H9 (cell line): ENCODE data around the gene EMX2. TPM values are rescaled to one million over a fixed set of nuclear protein-coding genes. Genes with fewer than 3 reads are reported as not detected.

ENCODE experiments used
- DNase-seq: peaks from one replicate; pipeline ENCODE4 v3.0.0-alpha.2; 2017
- H2AFZ ChIP-seq: one replicate; pipeline ENCODE4 v1.6.1; 2013; ENCODE audit warnings: mild to moderate bottlenecking, low read length, control low read depth, moderate library complexity
- H2AK5ac ChIP-seq: 2 replicates; pipeline ENCODE4 v1.6.1; 2013; ENCODE audit warnings: low read length, control low read depth, mixed read lengths; ENCODE audit not compliant: insufficient read length
- H2BK120ac ChIP-seq: one replicate; pipeline ENCODE4 v1.6.1; 2013; ENCODE audit warnings: low read depth, mild to moderate bottlenecking, low read length, control low read depth, inconsistent platforms; ENCODE audit not compliant: poor library complexity, severe bottlenecking
- H2BK12ac ChIP-seq: 2 replicates; pipeline ENCODE4 v1.6.1; 2013; ENCODE audit warnings: low read length, control low read depth, mixed read lengths, low read depth; ENCODE audit not compliant: insufficient read length
- H2BK15ac ChIP-seq: 2 replicates; pipeline ENCODE4 v1.6.1; 2013; ENCODE audit warnings: low read depth, low read length, control low read depth
- H2BK20ac ChIP-seq: one replicate; pipeline ENCODE4 v1.6.1; 2013; ENCODE audit warnings: low read depth, mild to moderate bottlenecking, low read length, control low read depth, inconsistent platforms; ENCODE audit not compliant: poor library complexity, severe bottlenecking
- H2BK5ac ChIP-seq: 2 replicates; pipeline ENCODE4 v1.6.1; 2013; ENCODE audit warnings: low read length, control low read depth, mixed read lengths; ENCODE audit not compliant: insufficient read length
- H3K14ac ChIP-seq: 2 replicates; pipeline ENCODE4 v1.6.1; 2013; ENCODE audit warnings: low read length, control low read depth; ENCODE audit not compliant: insufficient read depth
- H3K18ac ChIP-seq: 2 replicates; pipeline ENCODE4 v1.6.1; 2013; ENCODE audit warnings: low read depth, mild to moderate bottlenecking, mixed read lengths, low read length, control low read depth; ENCODE audit not compliant: insufficient read length
- H3K23ac ChIP-seq: 2 replicates; pipeline ENCODE4 v1.6.1; 2013; ENCODE audit warnings: low read length, control low read depth, mixed read lengths, low read depth; ENCODE audit not compliant: insufficient read length
- H3K23me2 ChIP-seq: 2 replicates; pipeline ENCODE4 v1.6.1; 2013; ENCODE audit warnings: low read depth, mild to moderate bottlenecking, mixed read lengths, low read length, control low read depth; ENCODE audit not compliant: insufficient read length, poor library complexity, severe bottlenecking
- H3K27ac ChIP-seq: 2 replicates; pipeline ENCODE4 v1.5.1; 2013; ENCODE audit warnings: low read length, control low read depth, mixed read lengths, low read depth; ENCODE audit not compliant: insufficient read length
- H3K27me3 ChIP-seq: 2 replicates; pipeline ENCODE4 v1.6.1; 2013; ENCODE audit warnings: low read length, control low read depth, inconsistent platforms; ENCODE audit not compliant: insufficient read depth
- H3K4ac ChIP-seq: 2 replicates; pipeline ENCODE4 v1.6.1; 2013; ENCODE audit warnings: low read depth, mild to moderate bottlenecking, control low read depth, inconsistent platforms, low read length, moderate library complexity
- H3K4me1 ChIP-seq: 2 replicates; pipeline ENCODE4 v1.6.1; 2013; ENCODE audit warnings: low read length, control low read depth, inconsistent platforms; ENCODE audit not compliant: insufficient read depth
- H3K4me2 ChIP-seq: 2 replicates; pipeline ENCODE4 v1.6.1; 2013; ENCODE audit warnings: low read length, control low read depth, mixed read lengths; ENCODE audit not compliant: insufficient read length, insufficient read depth
- H3K56ac ChIP-seq: 2 replicates; pipeline ENCODE4 v1.6.1; 2013; ENCODE audit warnings: low read depth, mild to moderate bottlenecking, mixed read lengths, low read length, control low read depth; ENCODE audit not compliant: insufficient read length
- H3K79me1 ChIP-seq: 2 replicates; pipeline ENCODE4 v1.6.1; 2013; ENCODE audit warnings: low read depth, mild to moderate bottlenecking, moderate library complexity, low read length, control low read depth, inconsistent platforms; ENCODE audit not compliant: insufficient read depth, poor library complexity, severe bottlenecking
- H3K79me2 ChIP-seq: 2 replicates; pipeline ENCODE4 v1.6.1; 2013; ENCODE audit warnings: low read length, control low read depth, inconsistent platforms; ENCODE audit not compliant: insufficient read depth
- H3K9ac ChIP-seq: 2 replicates; pipeline ENCODE4 v1.6.1; 2013; ENCODE audit warnings: low read length, control low read depth, mixed read lengths; ENCODE audit not compliant: insufficient read length; ENCODE audit errors: extremely low read depth
- H3K9me3 ChIP-seq: one replicate; pipeline ENCODE4 v1.6.1; 2013; ENCODE audit warnings: low read depth, low read length, inconsistent platforms; ENCODE audit not compliant: control insufficient read depth
- H3T11ph ChIP-seq: one replicate; pipeline ENCODE4 v1.6.1; 2013; ENCODE audit warnings: mild to moderate bottlenecking, low read length, control low read depth, inconsistent platforms
- H4K20me1 ChIP-seq: one replicate; pipeline ENCODE4 v1.6.1; 2013; ENCODE audit not compliant: control insufficient read depth, insufficient read length, insufficient read depth
- H4K5ac ChIP-seq: 2 replicates; pipeline ENCODE4 v1.6.1; 2013; ENCODE audit warnings: low read depth, mild to moderate bottlenecking, mixed read lengths, low read length, control low read depth; ENCODE audit not compliant: insufficient read length
- H4K8ac ChIP-seq: replicated peaks from 2 replicates; pipeline ENCODE4 v1.6.1; 2013; ENCODE audit warnings: low read length, control low read depth, mixed read lengths, low read depth; ENCODE audit not compliant: insufficient read length
- H4K91ac ChIP-seq: 2 replicates; pipeline ENCODE4 v1.6.1; 2013; ENCODE audit warnings: low read depth, mild to moderate bottlenecking, moderate library complexity, mixed read lengths, low read length, control low read depth; ENCODE audit not compliant: insufficient read length
- H3K27ac Mint-ChIP-seq, 3 experiments: 2 replicates in 2 of 3; 3 replicates in 1 of 3; pipeline ENCODE4 v1.8.0; 2020 to 2021; ENCODE audit warnings: mixed read lengths in 3 of 3, mild to moderate bottlenecking in 1 of 3, moderate library complexity in 1 of 3
- H3K27me3 Mint-ChIP-seq: 2 replicates; pipeline ENCODE4 v1.8.0; 2021; ENCODE audit warnings: low read depth, mild to moderate bottlenecking, moderate library complexity, mixed read lengths
- H3K36me3 Mint-ChIP-seq, 3 experiments: 2 replicates in 2 of 3; 3 replicates in 1 of 3; pipeline ENCODE4 v1.8.0; 2020 to 2021; ENCODE audit warnings: low read depth in 3 of 3, mixed read lengths in 3 of 3; ENCODE audit not compliant: insufficient read depth in 1 of 3
- H3K4me1 Mint-ChIP-seq, 2 experiments: 2 replicates each; pipeline ENCODE4 v1.8.0; 2020; ENCODE audit warnings: mixed read lengths in 2 of 2
- H3K4me3 Mint-ChIP-seq, 2 experiments: 2 replicates in 1 of 2; 3 replicates in 1 of 2; pipeline ENCODE4 v1.8.0; 2020 to 2021; ENCODE audit warnings: mild to moderate bottlenecking in 2 of 2, mixed read lengths in 2 of 2, moderate library complexity in 1 of 2
- H3K9me3 Mint-ChIP-seq, 2 experiments: 2 replicates in 1 of 2; 3 replicates in 1 of 2; pipeline ENCODE4 v1.8.0; 2020; ENCODE audit warnings: mild to moderate bottlenecking in 2 of 2, mixed read lengths in 2 of 2, moderate library complexity in 1 of 2
- WGBS: extraction: QIAGEN DNeasy Blood & Tissue Kit; methylation state at CpG from one replicate; pipeline ENCODE4 v1.1.7; 2013; ENCODE audit warnings: missing lambda C conversion rate, low lambda C conversion rate, mixed read lengths; ENCODE audit not compliant: insufficient read length; ENCODE audit errors: extremely low coverage; 5-methylcytosine and 5-hydroxymethylcytosine counted together
- total RNA-seq: library from RNA; stranded (reverse); gene quantifications from 2 replicates; pipeline ENCODE4 v1.2.1, GENCODE V29; 2021
- TF ChIP-seq, protein P1 (sequence below): fragments of 200-600 bp; sonication (generic); conservative IDR thresholded peaks from 3 replicates; pipeline ENCODE4 v1.8.0; 2021; ENCODE audit warnings: antibody characterized with exemption, mild to moderate bottlenecking

The EMX2 gene
- total RNA-seq, 1 experiment from 2014 or later, result not detected

DNA sequence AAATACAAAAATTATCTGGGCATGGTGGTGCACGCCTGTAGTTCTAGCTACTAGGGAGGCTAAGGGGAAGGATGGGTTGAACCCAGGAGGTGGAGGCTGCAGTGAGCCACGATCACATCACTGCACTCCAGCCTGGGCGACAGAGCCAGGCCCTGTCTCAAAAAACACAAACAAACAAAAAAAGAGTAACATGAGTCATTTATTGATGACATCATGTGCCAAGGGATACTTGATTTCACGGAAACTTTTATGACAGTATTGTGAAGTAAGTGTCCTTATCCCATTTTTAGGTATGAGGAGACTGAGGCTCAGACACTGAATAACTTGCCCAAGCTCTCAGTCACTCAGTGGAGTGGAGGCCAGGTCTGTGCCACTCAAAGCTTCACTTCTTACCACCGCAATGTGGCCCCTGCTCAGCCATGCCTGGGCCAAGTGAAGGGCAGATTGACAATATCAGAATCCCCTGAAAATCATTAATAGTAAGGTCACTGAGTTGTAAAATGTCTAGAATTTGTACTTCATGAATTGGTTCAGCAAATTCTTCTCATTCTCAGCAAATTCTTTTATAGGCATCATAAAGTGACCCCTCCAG is 36.5 kb downstream of the EMX2 start:
- H3K9ac ChIP-seq, result no peak overlapping the region
- no peaks in the 10 kb centered on the region for H3K9me3 ChIP-seq
- H3K27me3 ChIP-seq, result no peaks in the 10 kb centered on the region; the same call in 1 of the 2 replicates
- Mint-ChIP-seq H3K27ac (no peak overlapping the region; a peak in 1 of 7 replicates), H3K4me1 (no peaks in the 10 kb centered on the region), H3K4me3 (no peak overlapping the region), H3K9me3 (no peaks in the 10 kb centered on the region), H3K36me3 (no peaks in the 10 kb centered on the region), H3K27me3 (peaks cover 25% of the 10 kb centered on the region)
- H3K14ac ChIP-seq, result no peak overlapping the region
- no peak overlapping the region for H2BK20ac ChIP-seq
- no CpG with 5 or more reads among the region's 5 CpGs for WGBS
- H2AK5ac ChIP-seq, result no peak overlapping the region
- TF ChIP-seq, protein P1, sequence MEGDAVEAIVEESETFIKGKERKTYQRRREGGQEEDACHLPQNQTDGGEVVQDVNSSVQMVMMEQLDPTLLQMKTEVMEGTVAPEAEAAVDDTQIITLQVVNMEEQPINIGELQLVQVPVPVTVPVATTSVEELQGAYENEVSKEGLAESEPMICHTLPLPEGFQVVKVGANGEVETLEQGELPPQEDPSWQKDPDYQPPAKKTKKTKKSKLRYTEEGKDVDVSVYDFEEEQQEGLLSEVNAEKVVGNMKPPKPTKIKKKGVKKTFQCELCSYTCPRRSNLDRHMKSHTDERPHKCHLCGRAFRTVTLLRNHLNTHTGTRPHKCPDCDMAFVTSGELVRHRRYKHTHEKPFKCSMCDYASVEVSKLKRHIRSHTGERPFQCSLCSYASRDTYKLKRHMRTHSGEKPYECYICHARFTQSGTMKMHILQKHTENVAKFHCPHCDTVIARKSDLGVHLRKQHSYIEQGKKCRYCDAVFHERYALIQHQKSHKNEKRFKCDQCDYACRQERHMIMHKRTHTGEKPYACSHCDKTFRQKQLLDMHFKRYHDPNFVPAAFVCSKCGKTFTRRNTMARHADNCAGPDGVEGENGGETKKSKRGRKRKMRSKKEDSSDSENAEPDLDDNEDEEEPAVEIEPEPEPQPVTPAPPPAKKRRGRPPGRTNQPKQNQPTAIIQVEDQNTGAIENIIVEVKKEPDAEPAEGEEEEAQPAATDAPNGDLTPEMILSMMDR, result no peak
- no peaks in the 10 kb centered on the region for H3K4me1 ChIP-seq
- no peak overlapping the region for H4K8ac ChIP-seq
- H3K27ac ChIP-seq, result no peak overlapping the region
- no peak overlapping the region for H2BK12ac ChIP-seq
- H3K18ac ChIP-seq, result no peak overlapping the region
- H3K79me2 ChIP-seq, result no peaks in the 10 kb centered on the region
- no peak overlapping the region for H2BK15ac ChIP-seq
- no peak overlapping the region for H3K56ac ChIP-seq
- no peak overlapping the region for H2AFZ ChIP-seq
- no peaks in the 10 kb centered on the region for H4K20me1 ChIP-seq
- no peak overlapping the region for H4K91ac ChIP-seq
- no peak overlapping the region for H4K5ac ChIP-seq
- no peaks in the 10 kb centered on the region for H3K79me1 ChIP-seq
- DNase-seq, result no peak
- no peak overlapping the region for H2BK120ac ChIP-seq
- H3K4ac ChIP-seq, result no peak overlapping the region
- H3K23ac ChIP-seq, result no peak overlapping the region
- no peak overlapping the region for H3T11ph ChIP-seq
- no peaks in the 10 kb centered on the region for H3K23me2 ChIP-seq
- H3K4me2 ChIP-seq, result no peak overlapping the region
- no peak overlapping the region for H2BK5ac ChIP-seq
